ENCODE data around the gene PDE3A. TPM values are rescaled to one million over a fixed set of nuclear protein-coding genes. Genes with fewer than 3 reads are reported as not detected.

The PDE3A gene
- total and polyA plus RNA-seq, 2 of the 4 experiments (the other 2 are of a cell fraction), result 0.09 to 0.18 TPM

DNA sequence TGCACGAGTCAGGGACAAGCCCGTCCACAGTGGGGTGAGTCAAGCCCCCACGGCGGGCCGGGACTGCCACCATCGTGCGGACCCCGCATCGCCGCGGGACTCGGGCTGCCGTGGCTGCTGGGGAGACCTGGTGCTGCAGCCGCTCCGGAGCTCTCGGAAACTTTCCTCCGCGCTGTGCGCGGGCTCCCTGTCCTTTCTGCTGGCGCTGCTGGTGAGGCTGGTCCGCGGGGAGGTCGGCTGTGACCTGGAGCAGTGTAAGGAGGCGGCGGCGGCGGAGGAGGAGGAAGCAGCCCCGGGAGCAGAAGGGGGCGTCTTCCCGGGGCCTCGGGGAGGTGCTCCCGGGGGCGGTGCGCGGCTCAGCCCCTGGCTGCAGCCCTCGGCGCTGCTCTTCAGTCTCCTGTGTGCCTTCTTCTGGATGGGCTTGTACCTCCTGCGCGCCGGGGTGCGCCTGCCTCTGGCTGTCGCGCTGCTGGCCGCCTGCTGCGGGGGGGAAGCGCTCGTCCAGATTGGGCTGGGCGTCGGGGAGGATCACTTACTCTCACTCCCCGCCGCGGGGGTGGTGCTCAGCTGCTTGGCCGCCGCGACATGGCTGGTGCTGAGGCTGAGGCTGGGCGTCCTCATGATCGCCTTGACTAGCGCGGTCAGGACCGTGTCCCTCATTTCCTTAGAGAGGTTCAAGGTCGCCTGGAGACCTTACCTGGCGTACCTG lies 1.1 kb downstream of the PDE3A start:
- H3K56ac ChIP-seq (ENCODE audit: extremely low read depth, insufficient read depth, low read length), result no peak overlapping the region
- BruUV-seq (replicated peaks), result no TSS peak
- H4K91ac ChIP-seq (ENCODE audit: insufficient read depth, low read depth, low read length), result no peak overlapping the region
- H4K20me1 ChIP-seq (ENCODE audit: insufficient read depth, low read length), result no peaks in the 10 kb centered on the region
- peak overlapping the region; percentile 87 for H2AFZ ChIP-seq (replicated peaks; ENCODE audit: low read length, poor library complexity)
- H2BK120ac ChIP-seq (ENCODE audit: low read depth, low read length), result no peak overlapping the region
- POLR2A ChIA-PET (ENCODE audit: unreplicated experiment), result no interaction called here
- peak; percentile 73 for ATAC-seq (ENCODE audit: low read depth)
- H3K4me1 ChIP-seq (ENCODE audit: control insufficient read depth, insufficient read depth, low read length), result no peaks in the 10 kb centered on the region
- in situ Hi-C loops (cut with MboI; ENCODE audit: low sequenced_read_pairs), result loop anchor here (10.0 kb wide), 2 partner anchors 455 to 625 kb away; no protein-coding TSS in a partner anchor
- peak overlapping the region; percentile 35 for H3K27ac ChIP-seq (ENCODE audit: insufficient read depth, low read length)
- no peak overlapping the region for H2BK20ac ChIP-seq (ENCODE audit: low read depth, low read length)
- dilution Hi-C loops (cut with HindIII; ENCODE audit: low sequenced_read_pairs, unreplicated experiment), result no loop called here
- H3K23ac ChIP-seq (ENCODE audit: low read depth, low read length), result peak overlapping the region; percentile 56; the same call in 1 of the 2 replicates
- WGBS, 2 experiments (ENCODE audit: extremely low coverage in 2 of 2, insufficient read length in 1 of 2), result 0% methylated on average over 20 of the region's 63 CpGs; no CpG with 5 or more reads in 1 of the 2 experiments
- peak overlapping the region; percentile 71 for H2AK9ac ChIP-seq (replicated peaks; ENCODE audit: low read depth, low read length, poor library complexity)
- H2BK5ac ChIP-seq (ENCODE audit: low read depth, low read length, poor library complexity, severe bottlenecking), result no peak overlapping the region
- TF ChIP-seq CHD1 (IDR thresholded peaks at IDR 0.05; ENCODE audit: low read depth, low read length) (no peak), RAD21 (IDR thresholded peaks at IDR 0.05; ENCODE audit: low read length) (no peak), NFE2L2 (IDR thresholded peaks at IDR 0.05; ENCODE audit: low read depth, low read length) (no peak), CEBPB (IDR thresholded peaks at IDR 0.05; ENCODE audit: low read depth, low read length) (no peak), RFX5 (IDR thresholded peaks at IDR 0.05; ENCODE audit: low read depth, low read length) (no peak), RCOR1 (IDR thresholded peaks at IDR 0.05; ENCODE audit: insufficient replicate concordance, low read length) (no peak), MAFK (IDR thresholded peaks at IDR 0.05; ENCODE audit: low read depth, low read length) (no peak), BHLHE40 (IDR thresholded peaks at IDR 0.05; ENCODE audit: low read depth, low read length) (no peak), MXI1 (IDR thresholded peaks at IDR 0.05; ENCODE audit: borderline replicate concordance, low read depth, low read length) (no peak), SMC3 (IDR thresholded peaks at IDR 0.05; ENCODE audit: low read depth, low read length) (no peak), FOS (IDR thresholded peaks at IDR 0.05; ENCODE audit: low read depth, low read length) (no peak)
- TF ChIP-seq, protein P1, sequence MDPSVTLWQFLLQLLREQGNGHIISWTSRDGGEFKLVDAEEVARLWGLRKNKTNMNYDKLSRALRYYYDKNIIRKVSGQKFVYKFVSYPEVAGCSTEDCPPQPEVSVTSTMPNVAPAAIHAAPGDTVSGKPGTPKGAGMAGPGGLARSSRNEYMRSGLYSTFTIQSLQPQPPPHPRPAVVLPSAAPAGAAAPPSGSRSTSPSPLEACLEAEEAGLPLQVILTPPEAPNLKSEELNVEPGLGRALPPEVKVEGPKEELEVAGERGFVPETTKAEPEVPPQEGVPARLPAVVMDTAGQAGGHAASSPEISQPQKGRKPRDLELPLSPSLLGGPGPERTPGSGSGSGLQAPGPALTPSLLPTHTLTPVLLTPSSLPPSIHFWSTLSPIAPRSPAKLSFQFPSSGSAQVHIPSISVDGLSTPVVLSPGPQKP (IDR thresholded peaks at IDR 0.05; ENCODE audit: borderline replicate concordance, low read depth, low read length), result no peak
- TF ChIP-seq, protein P2, sequence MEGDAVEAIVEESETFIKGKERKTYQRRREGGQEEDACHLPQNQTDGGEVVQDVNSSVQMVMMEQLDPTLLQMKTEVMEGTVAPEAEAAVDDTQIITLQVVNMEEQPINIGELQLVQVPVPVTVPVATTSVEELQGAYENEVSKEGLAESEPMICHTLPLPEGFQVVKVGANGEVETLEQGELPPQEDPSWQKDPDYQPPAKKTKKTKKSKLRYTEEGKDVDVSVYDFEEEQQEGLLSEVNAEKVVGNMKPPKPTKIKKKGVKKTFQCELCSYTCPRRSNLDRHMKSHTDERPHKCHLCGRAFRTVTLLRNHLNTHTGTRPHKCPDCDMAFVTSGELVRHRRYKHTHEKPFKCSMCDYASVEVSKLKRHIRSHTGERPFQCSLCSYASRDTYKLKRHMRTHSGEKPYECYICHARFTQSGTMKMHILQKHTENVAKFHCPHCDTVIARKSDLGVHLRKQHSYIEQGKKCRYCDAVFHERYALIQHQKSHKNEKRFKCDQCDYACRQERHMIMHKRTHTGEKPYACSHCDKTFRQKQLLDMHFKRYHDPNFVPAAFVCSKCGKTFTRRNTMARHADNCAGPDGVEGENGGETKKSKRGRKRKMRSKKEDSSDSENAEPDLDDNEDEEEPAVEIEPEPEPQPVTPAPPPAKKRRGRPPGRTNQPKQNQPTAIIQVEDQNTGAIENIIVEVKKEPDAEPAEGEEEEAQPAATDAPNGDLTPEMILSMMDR (conservative IDR thresholded peaks at IDR 0.05; ENCODE audit: low read depth, low read length), result no peak
- TF ChIP-seq, protein P3, sequence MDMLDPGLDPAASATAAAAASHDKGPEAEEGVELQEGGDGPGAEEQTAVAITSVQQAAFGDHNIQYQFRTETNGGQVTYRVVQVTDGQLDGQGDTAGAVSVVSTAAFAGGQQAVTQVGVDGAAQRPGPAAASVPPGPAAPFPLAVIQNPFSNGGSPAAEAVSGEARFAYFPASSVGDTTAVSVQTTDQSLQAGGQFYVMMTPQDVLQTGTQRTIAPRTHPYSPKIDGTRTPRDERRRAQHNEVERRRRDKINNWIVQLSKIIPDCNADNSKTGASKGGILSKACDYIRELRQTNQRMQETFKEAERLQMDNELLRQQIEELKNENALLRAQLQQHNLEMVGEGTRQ (IDR thresholded peaks at IDR 0.05; ENCODE audit: low read depth, low read length), result no peak
- H3K4me3 ChIP-seq (ENCODE audit: insufficient read depth, low read depth, low read length), result peak overlapping the region; percentile 89
- no peaks in the 10 kb centered on the region for H3K27me3 ChIP-seq (ENCODE audit: control insufficient read depth, insufficient read depth, low read length)
- H4K5ac ChIP-seq (ENCODE audit: low read depth, low read length), result no peak overlapping the region
- 0 out of 2 replicates have a peak overlapping the region, but pooled peaks have one; percentile 29 for H3K14ac ChIP-seq (replicated peaks; ENCODE audit: low read depth, low read length)
- H3K9ac ChIP-seq (ENCODE audit: low read depth, low read length), result peak overlapping the region; percentile 84
- H3K4ac ChIP-seq (ENCODE audit: low read depth, low read length), result no peak overlapping the region
- no peaks in the 10 kb centered on the region for H3K79me1 ChIP-seq (ENCODE audit: low read depth in 1 of 2, low read length in 2 of 2)
- DNase-seq, result peak; percentile 39
- H2BK15ac ChIP-seq (ENCODE audit: low read depth, low read length), result no peak overlapping the region
- H3K4me2 ChIP-seq (ENCODE audit: low read depth, low read length), result peak overlapping the region; percentile 64
- H3K9me1 ChIP-seq (ENCODE audit: insufficient read depth, low read length), result no peaks in the 10 kb centered on the region
- intact Hi-C loops (cut with micrococcal nuclease), result loop anchor here (1.0 to 5.0 kb wide), 5 partner anchors 232 to 631 kb away; no protein-coding TSS in a partner anchor
- no peak overlapping the region for H2AK5ac ChIP-seq (ENCODE audit: low read depth, low read length)
- H4K8ac ChIP-seq (ENCODE audit: low read depth in 2 of 2, low read length in 2 of 2), result no peak overlapping the region
- H3K36me3 ChIP-seq (ENCODE audit: control insufficient read depth, insufficient read depth, low read length), result no peaks in the 10 kb centered on the region
- H3K9me3 ChIP-seq (ENCODE audit: control insufficient read depth, insufficient read depth, low read length), result no peaks in the 10 kb centered on the region
- H3K18ac ChIP-seq (ENCODE audit: low read depth, low read length), result no peak overlapping the region
- CTCF ChIA-PET, result interaction anchor here (0.6 to 1.4 kb wide), 3 partner anchors 13 to 1918 kb away, joined by 3 to 6 read pairs (median 4); no protein-coding TSS in a partner anchor

Data from IMR-90 (cell line).